GM23248 (cell line): ENCODE results near the gene PLEKHA5.

Source experiments
- EZH2 ChIP-seq: fragments of 200-600 bp; sonication (generic); IDR thresholded peaks from 2 replicates; pipeline ENCODE4 v1.6.1; 2018; ENCODE audit warnings: antibody characterized with exemption, mild to moderate bottlenecking; ENCODE audit not compliant: insufficient read depth, poor library complexity, severe bottlenecking
- EZH2phosphoT487 ChIP-seq: fragments of 200-600 bp; sonication (generic); IDR thresholded peaks from 2 replicates; pipeline ENCODE4 v1.6.1; 2018; ENCODE audit warnings: antibody characterized with exemption, moderate library complexity, mild to moderate bottlenecking, low read depth; ENCODE audit not compliant: insufficient read depth

DNA sequence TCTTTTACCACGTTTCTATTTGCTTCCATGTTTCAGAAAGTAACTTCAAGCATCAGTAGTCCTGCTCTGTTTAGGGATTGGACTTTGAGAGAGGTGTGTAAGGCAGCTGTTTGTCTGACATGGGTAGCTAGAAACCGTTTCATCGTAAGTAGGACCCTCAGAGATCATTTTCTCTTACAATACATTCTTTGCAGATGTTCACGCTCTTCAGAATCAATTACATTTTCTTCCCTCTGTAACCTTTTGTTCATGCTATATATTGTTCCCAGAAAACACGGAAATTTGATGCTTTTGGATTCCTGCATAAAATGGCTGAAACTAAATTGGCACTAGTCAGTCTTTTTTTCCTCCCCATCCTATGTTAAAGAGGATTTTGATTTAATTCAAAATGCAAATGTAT, 247.2 kb downstream of the PLEKHA5 start:
- TF ChIP-seq EZH2phosphoT487 (no peak), EZH2 (no peak)
